ENCODE results near the gene CLMN. TPM values are rescaled to one million over a fixed set of nuclear protein-coding genes. Genes with fewer than 3 reads are reported as not detected.

Gene CLMN
- total and polyA plus RNA-seq, 2 of the 13 experiments (the other 11 are each of a cell fraction or from before 2014, with no cell fraction given): 15.1 to 16.7 TPM

GRCh38 chr14:95295600-95296376, 23.9 kb downstream of the CLMN start (continued):
- TF ChIP-seq, protein P1, sequence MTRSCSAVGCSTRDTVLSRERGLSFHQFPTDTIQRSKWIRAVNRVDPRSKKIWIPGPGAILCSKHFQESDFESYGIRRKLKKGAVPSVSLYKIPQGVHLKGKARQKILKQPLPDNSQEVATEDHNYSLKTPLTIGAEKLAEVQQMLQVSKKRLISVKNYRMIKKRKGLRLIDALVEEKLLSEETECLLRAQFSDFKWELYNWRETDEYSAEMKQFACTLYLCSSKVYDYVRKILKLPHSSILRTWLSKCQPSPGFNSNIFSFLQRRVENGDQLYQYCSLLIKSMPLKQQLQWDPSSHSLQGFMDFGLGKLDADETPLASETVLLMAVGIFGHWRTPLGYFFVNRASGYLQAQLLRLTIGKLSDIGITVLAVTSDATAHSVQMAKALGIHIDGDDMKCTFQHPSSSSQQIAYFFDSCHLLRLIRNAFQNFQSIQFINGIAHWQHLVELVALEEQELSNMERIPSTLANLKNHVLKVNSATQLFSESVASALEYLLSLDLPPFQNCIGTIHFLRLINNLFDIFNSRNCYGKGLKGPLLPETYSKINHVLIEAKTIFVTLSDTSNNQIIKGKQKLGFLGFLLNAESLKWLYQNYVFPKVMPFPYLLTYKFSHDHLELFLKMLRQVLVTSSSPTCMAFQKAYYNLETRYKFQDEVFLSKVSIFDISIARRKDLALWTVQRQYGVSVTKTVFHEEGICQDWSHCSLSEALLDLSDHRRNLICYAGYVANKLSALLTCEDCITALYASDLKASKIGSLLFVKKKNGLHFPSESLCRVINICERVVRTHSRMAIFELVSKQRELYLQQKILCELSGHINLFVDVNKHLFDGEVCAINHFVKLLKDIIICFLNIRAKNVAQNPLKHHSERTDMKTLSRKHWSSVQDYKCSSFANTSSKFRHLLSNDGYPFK (CRISPR knock-in tag; IDR thresholded peaks at IDR 0.05; ENCODE audit: borderline replicate concordance): no peak
- TF ChIP-seq FOXP1 (IDR thresholded peaks at IDR 0.05) (0 out of 2 replicates have a peak, but pooled peaks have one; percentile 27), FOXP1 (CRISPR knock-in tag; IDR thresholded peaks at IDR 0.05) (peak; percentile 90), FOXO1 (CRISPR knock-in tag; IDR thresholded peaks at IDR 0.05) (peak; percentile 94), ZBTB14 (CRISPR knock-in tag; IDR thresholded peaks at IDR 0.05) (no peak), TEAD3 (CRISPR knock-in tag; optimal IDR thresholded peaks at IDR 0.05; ENCODE audit: borderline replicate concordance) (peak; percentile 21), DDIT3 (CRISPR knock-in tag; IDR thresholded peaks at IDR 0.05) (no peak), MXI1 (IDR thresholded peaks at IDR 0.05; ENCODE audit: borderline replicate concordance, low read depth, low read length) (peak; percentile 42; the same call in 1 of the 3 replicates), ZNF24 (IDR thresholded peaks at IDR 0.05) (0 out of 2 replicates have a peak, but pooled peaks have one; percentile 35), THAP11 (CRISPR knock-in tag; IDR thresholded peaks at IDR 0.05) (peak; percentile 51; the same call in 1 of the 2 replicates), MEIS1 (CRISPR knock-in tag; IDR thresholded peaks at IDR 0.05; ENCODE audit: borderline replicate concordance) (peak; percentile 92; the same call in 1 of the 2 replicates), MLX (CRISPR knock-in tag; IDR thresholded peaks at IDR 0.05) (peak; percentile 35; the same call in 1 of the 2 replicates), NR2F6 (IDR thresholded peaks at IDR 0.05) (peak; percentile 81), NR2F6 (CRISPR knock-in tag; IDR thresholded peaks at IDR 0.05) (peak; percentile 79), ZNF430 (CRISPR knock-in tag; IDR thresholded peaks at IDR 0.05) (peak; percentile 59; the same call in 1 of the 2 replicates), SAP130 (CRISPR knock-in tag; IDR thresholded peaks at IDR 0.05; ENCODE audit: low read depth) (peak; percentile 83), SOX13 (IDR thresholded peaks at IDR 0.05) (0 out of 2 replicates have a peak, but pooled peaks have one; percentile 40), SOX13 (CRISPR knock-in tag; conservative IDR thresholded peaks at IDR 0.05 in 1 of 2, IDR thresholded peaks at IDR 0.05 in 1 of 2) (peak in 1 of 2 experiments; percentile 92; a peak in 2 of 4 replicates), CREM (IDR thresholded peaks at IDR 0.05) (peak; percentile 78; the same call in 1 of the 2 replicates), CREM (CRISPR knock-in tag; IDR thresholded peaks at IDR 0.05) (no peak)
- TF ChIP-seq, protein P2, sequence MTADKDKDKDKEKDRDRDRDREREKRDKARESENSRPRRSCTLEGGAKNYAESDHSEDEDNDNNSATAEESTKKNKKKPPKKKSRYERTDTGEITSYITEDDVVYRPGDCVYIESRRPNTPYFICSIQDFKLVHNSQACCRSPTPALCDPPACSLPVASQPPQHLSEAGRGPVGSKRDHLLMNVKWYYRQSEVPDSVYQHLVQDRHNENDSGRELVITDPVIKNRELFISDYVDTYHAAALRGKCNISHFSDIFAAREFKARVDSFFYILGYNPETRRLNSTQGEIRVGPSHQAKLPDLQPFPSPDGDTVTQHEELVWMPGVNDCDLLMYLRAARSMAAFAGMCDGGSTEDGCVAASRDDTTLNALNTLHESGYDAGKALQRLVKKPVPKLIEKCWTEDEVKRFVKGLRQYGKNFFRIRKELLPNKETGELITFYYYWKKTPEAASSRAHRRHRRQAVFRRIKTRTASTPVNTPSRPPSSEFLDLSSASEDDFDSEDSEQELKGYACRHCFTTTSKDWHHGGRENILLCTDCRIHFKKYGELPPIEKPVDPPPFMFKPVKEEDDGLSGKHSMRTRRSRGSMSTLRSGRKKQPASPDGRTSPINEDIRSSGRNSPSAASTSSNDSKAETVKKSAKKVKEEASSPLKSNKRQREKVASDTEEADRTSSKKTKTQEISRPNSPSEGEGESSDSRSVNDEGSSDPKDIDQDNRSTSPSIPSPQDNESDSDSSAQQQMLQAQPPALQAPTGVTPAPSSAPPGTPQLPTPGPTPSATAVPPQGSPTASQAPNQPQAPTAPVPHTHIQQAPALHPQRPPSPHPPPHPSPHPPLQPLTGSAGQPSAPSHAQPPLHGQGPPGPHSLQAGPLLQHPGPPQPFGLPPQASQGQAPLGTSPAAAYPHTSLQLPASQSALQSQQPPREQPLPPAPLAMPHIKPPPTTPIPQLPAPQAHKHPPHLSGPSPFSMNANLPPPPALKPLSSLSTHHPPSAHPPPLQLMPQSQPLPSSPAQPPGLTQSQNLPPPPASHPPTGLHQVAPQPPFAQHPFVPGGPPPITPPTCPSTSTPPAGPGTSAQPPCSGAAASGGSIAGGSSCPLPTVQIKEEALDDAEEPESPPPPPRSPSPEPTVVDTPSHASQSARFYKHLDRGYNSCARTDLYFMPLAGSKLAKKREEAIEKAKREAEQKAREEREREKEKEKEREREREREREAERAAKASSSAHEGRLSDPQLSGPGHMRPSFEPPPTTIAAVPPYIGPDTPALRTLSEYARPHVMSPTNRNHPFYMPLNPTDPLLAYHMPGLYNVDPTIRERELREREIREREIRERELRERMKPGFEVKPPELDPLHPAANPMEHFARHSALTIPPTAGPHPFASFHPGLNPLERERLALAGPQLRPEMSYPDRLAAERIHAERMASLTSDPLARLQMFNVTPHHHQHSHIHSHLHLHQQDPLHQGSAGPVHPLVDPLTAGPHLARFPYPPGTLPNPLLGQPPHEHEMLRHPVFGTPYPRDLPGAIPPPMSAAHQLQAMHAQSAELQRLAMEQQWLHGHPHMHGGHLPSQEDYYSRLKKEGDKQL (CRISPR knock-in tag; IDR thresholded peaks at IDR 0.05; ENCODE audit: low read depth): no peak

All from HepG2 (cell line).